Ovary (tissue), 9 donors: ENCODE data around the gene OMG. TPM values are rescaled to one million over a fixed set of nuclear protein-coding genes. Genes with fewer than 3 reads are reported as not detected.

Experiments used
- DNase-seq, 5 donors: peaks; one replicate each; pipeline ENCODE4 v3.0.0-alpha.2; 2019 to 2020
- H3K27ac ChIP-seq, 2 donors: fragments of 200-600 bp; one replicate each; pipeline versions ENCODE4 v1.5.1 to v1.8.0; 2019 to 2022
- H3K27me3 ChIP-seq: fragments of 200-600 bp; one replicate; pipeline ENCODE4 v1.8.0; 2022
- H3K36me3 ChIP-seq: fragments of 200-600 bp; sonication (generic); one replicate; pipeline ENCODE4 v1.5.1; 2019
- H3K4me1 ChIP-seq: one replicate; pipeline ENCODE4 v1.8.1; 2013; ENCODE audit warnings: mild to moderate bottlenecking, moderate library complexity; ENCODE audit not compliant: insufficient read depth
- H3K4me3 ChIP-seq: fragments of 200-600 bp; sonication (generic); one replicate; pipeline ENCODE4 v1.5.1; 2017
- H3K9me3 ChIP-seq, 2 donors: fragments of 200-600 bp in 1 of 2; sonication (generic) in 1 of 2; one replicate each; pipeline versions ENCODE4 v1.5.1 to v1.8.1; 2013 to 2019; ENCODE audit warnings: mild to moderate bottlenecking in 1 of 2, moderate library complexity in 1 of 2
- CTCF ChIP-seq, 3 donors: fragments of 450-650 bp in 2 of 3; fragments of 200-600 bp in 1 of 3; IDR thresholded peaks; one replicate each; pipeline versions ENCODE4 v1.5.1 to v1.8.0; 2016 to 2022; ENCODE audit warnings: antibody characterized with exemption in 3 of 3, mild to moderate bottlenecking in 1 of 3
- EP300 ChIP-seq: sonication (generic); formaldehyde crosslinking; IDR thresholded peaks from one replicate; pipeline ENCODE4 v1.6.1; 2017; ENCODE audit warnings: antibody characterized with exemption
- POLR2A ChIP-seq: fragments of 450-650 bp; IDR thresholded peaks from one replicate; pipeline ENCODE4 v1.6.1; 2017; ENCODE audit warnings: antibody characterized with exemption, mild to moderate bottlenecking, moderate library complexity
- WGBS, 3 donors: extraction: QIAGEN DNeasy Blood & Tissue Kit in 1 of 3; methylation state at CpG; one replicate each; pipeline versions ENCODE4 v1.1.5 to v1.1.7; 2013 to 2017; 5-methylcytosine and 5-hydroxymethylcytosine counted together
- intact Hi-C, 4 donors: fragments of 100-400 bp; cut with DNase I; formaldehyde crosslinking; loops; one replicate each; pipeline versions ENCODE4 v1.11.0 to v1.15.1; 2022 to 2023
- polyA plus RNA-seq, 2 donors: library from polyadenylated mRNA; stranded (reverse); fragments of 200-250 nt in 1 of 2; fragments of 350-450 nt in 1 of 2; fragmentation: Illumina TruSeq in 1 of 2; extraction: RNeasy Lipid Tissue Mini Kit (QIAGEN cat#74804) in 1 of 2; gene quantifications; one replicate each; pipeline ENCODE4 v1.2.3, GENCODE V29; 2013 to 2014
- total RNA-seq, 7 donors: library from RNA; depleted of rRNA in 2 of 7; stranded (reverse); fragments of >200 nt in 2 of 7; fragmentation: NEBNext Ultra II Directional in 3 of 7; extraction: Animal tissue kit (Norgen Biotek cat#: 25700) in 3 of 7; gene quantifications; one replicate each; pipeline versions ENCODE4 v1.1.0 to v1.2.4, GENCODE V29; 2016 to 2023
- donor health status: DM: no; HTN: no; CAD: no; lungs with moderate emphysema.
- donor health status: DM: no; HTN: no; CAD: no.
- donor health status: Bipolar disorder and iron deficiency.
- donor health status: DM: yes; HTN: yes; CAD: no.
- donor health status: DM: no; HTN: no; CAD: no.
- donor health status: DM: yes; HTN: yes; CAD: no.

Gene OMG
- total and polyA plus RNA-seq, 9 donors, result 0.28 to 2.2 (median 1.5) TPM; not detected in 5

GRCh38 chr17:31307640-31308039 lies 10.6 kb upstream of the OMG start:
- TF ChIP-seq CTCF (IDR thresholded peaks at IDR 0.05), result no peak
- WGBS, 3 donors, result 81 to 93% (median 90%) methylated on average over 1 of the region's 1 CpG
- H3K27me3 ChIP-seq, result no peaks in the 10 kb centered on the region
- no peak overlapping the region for H3K4me3 ChIP-seq
- no peak for DNase-seq
- no peak overlapping the region for H3K27ac ChIP-seq
- H3K36me3 ChIP-seq, result no peaks in the 10 kb centered on the region
- H3K9me3 ChIP-seq, result no peaks in the 10 kb centered on the region
- H3K4me1 ChIP-seq, result no peaks in the 10 kb centered on the region
- intact Hi-C loops, result no loop called here

- TF ChIP-seq EP300 (no peak), POLR2A (no peak)
- Histone ChIP-seq H3K27me3 (no peaks in the 10 kb centered on the region), H3K36me3 (no peaks in the 10 kb centered on the region), H3K4me1 (no peaks in the 10 kb centered on the region), H3K9me3 (no peaks in the 10 kb centered on the region), H3K27ac (no peak overlapping the region), H3K4me3 (no peak overlapping the region)
- intact Hi-C loops, result no loop called here
- no peak for DNase-seq
Observed at GRCh38 chr17:31299624-31300023, 2.6 kb upstream of the OMG start.

- no peak for DNase-seq
- Histone ChIP-seq H3K4me1 (no peaks in the 10 kb centered on the region), H3K4me3 (no peak overlapping the region), H3K9me3 (no peaks in the 10 kb centered on the region), H3K27me3 (no peaks in the 10 kb centered on the region), H3K36me3 (no peaks in the 10 kb centered on the region), H3K27ac (no peak overlapping the region)
- 83 to 85% (median 85%) methylated on average over 2 of the region's 2 CpGs for WGBS, 3 donors
- TF ChIP-seq EP300 (no peak), POLR2A (no peak), CTCF (IDR thresholded peaks at IDR 0.05) (no peak)
- intact Hi-C loops, result no loop called here
Observed at GRCh38 chr17:31296142-31296541, 897 bp downstream of the OMG start.

- intact Hi-C loops, result no loop called here
- no peak for DNase-seq
- Histone ChIP-seq H3K9me3 (no peaks in the 10 kb centered on the region), H3K27ac (no peak overlapping the region), H3K27me3 (no peaks in the 10 kb centered on the region), H3K4me1 (no peaks in the 10 kb centered on the region), H3K36me3 (no peaks in the 10 kb centered on the region), H3K4me3 (no peak overlapping the region)
- no peak for TF ChIP-seq POLR2A
- TF ChIP-seq CTCF (IDR thresholded peaks at IDR 0.05), result no peak
- TF ChIP-seq EP300, result no peak
- WGBS, 3 donors, result 84 to 95% (median 90%) methylated on average over 1 of the region's 1 CpG
Observed at GRCh38 chr17:31295489-31295871, 1.6 kb downstream of the OMG start.

GRCh38 chr17:31294820-31295488 lies 2.1 kb downstream of the OMG start:
- WGBS, 3 donors, result 89 to 96% (median 90%) methylated on average over 3 of the region's 3 CpGs
- no peaks in the 10 kb centered on the region for H3K36me3 ChIP-seq

More at GRCh38 chr17:31294820-31295488, 2.1 kb downstream of the OMG start:
- no peak overlapping the region for H3K27ac ChIP-seq
- DNase-seq, result no peak
- no peak overlapping the region for H3K4me3 ChIP-seq
- no peaks in the 10 kb centered on the region for H3K9me3 ChIP-seq
- H3K4me1 ChIP-seq, result no peaks in the 10 kb centered on the region
- TF ChIP-seq CTCF (IDR thresholded peaks at IDR 0.05) (no peak), POLR2A (no peak), EP300 (no peak)
- intact Hi-C loops, result no loop called here
- H3K27me3 ChIP-seq, result no peaks in the 10 kb centered on the region
